A673 (cell line): ENCODE measurements around the gene CDH6. TPM values are rescaled to one million over a fixed set of nuclear protein-coding genes. Genes with fewer than 3 reads are reported as not detected.

ENCODE experiments used
- BruUV-seq: library from RNA; stranded (reverse); fragments of 400-500 nt; replicated peaks from 2 replicates; lab custom pipeline; 2021; lab: Mats Ljungman, UMichigan
- CTCF ChIA-PET: fragments of 300-600 bp; sonication (Branson Sonifier 250); formaldehyde crosslinking; loops from one replicate; lab custom pipeline; 2022; ENCODE audit warnings: antibody characterized with exemption; lab: Charles Lee
- POLR2A ChIA-PET: fragments of 300-600 bp; sonication (Branson Sonifier 250); formaldehyde crosslinking; loops from one replicate; lab custom pipeline; 2022; ENCODE audit warnings: antibody characterized with exemption; ENCODE audit not compliant: low non-redundant PET; lab: Charles Lee
- DNase-seq: peaks from one replicate; pipeline ENCODE4 v3.0.0-alpha.2; 2015; ENCODE audit warnings: low spot score
- H3K27ac ChIP-seq: fragments of 200-600 bp; sonication (generic); 2 replicates; pipeline ENCODE4 v1.5.1; 2016; ENCODE audit warnings: mixed run types, low read depth, mild to moderate bottlenecking, mixed read lengths, antibody characterized with exemption, low read length; ENCODE audit not compliant: poor library complexity, severe bottlenecking
- H3K27me3 ChIP-seq: fragments of 200-600 bp; sonication (generic); replicated peaks from 2 replicates; pipeline ENCODE4 v1.6.1; 2017; ENCODE audit warnings: mixed run types, low read depth, mild to moderate bottlenecking, mixed read lengths, antibody characterized with exemption, low read length; ENCODE audit not compliant: insufficient read depth, poor library complexity
- H3K36me3 ChIP-seq: fragments of 200-600 bp; sonication (generic); 2 replicates; pipeline ENCODE4 v1.6.1; 2016; ENCODE audit warnings: mixed run types, mild to moderate bottlenecking, mixed read lengths, antibody characterized with exemption, low read length; ENCODE audit not compliant: insufficient read depth, poor library complexity, severe bottlenecking
- H3K4me1 ChIP-seq: fragments of 200-600 bp; sonication (generic); 2 replicates; pipeline ENCODE4 v1.6.1; 2017; ENCODE audit warnings: mixed run types, mild to moderate bottlenecking, mixed read lengths, antibody characterized with exemption, low read length; ENCODE audit not compliant: insufficient read depth, poor library complexity, severe bottlenecking
- H3K4me3 ChIP-seq: fragments of 200-600 bp; sonication (generic); 2 replicates; pipeline ENCODE4 v1.5.1; 2016; ENCODE audit warnings: low read depth, mixed run types, mild to moderate bottlenecking, mixed read lengths, low read length; ENCODE audit not compliant: poor library complexity, severe bottlenecking
- H3K9me3 ChIP-seq: fragments of 200-600 bp; sonication (generic); 2 replicates; pipeline ENCODE4 v1.6.1; 2016; ENCODE audit warnings: mixed run types, low read depth, mild to moderate bottlenecking, mixed read lengths, antibody characterized with exemption, low read length; ENCODE audit not compliant: poor library complexity, severe bottlenecking
- EZH2 ChIP-seq: fragments of 200-600 bp; sonication (generic); IDR thresholded peaks from 2 replicates; pipeline ENCODE4 v1.6.1; 2017; ENCODE audit warnings: borderline replicate concordance, low read depth, mild to moderate bottlenecking, mixed read lengths, antibody characterized with exemption, low read length; ENCODE audit not compliant: poor library complexity, severe bottlenecking
- intact Hi-C: fragments of 100-400 bp; cut with micrococcal nuclease; formaldehyde crosslinking; loops from one replicate; pipeline ENCODE4 v1.10.0; 2022; ENCODE audit not compliant: unreplicated experiment
- total RNA-seq: library from RNA; stranded (reverse); gene quantifications from 2 replicates; pipeline ENCODE4 v1.2.3, GENCODE V29; 2021
- TF ChIP-seq, protein P1 (sequence below): fragments of 300-800, 200-600 bp; sonication (generic); conservative IDR thresholded peaks from 2 replicates; pipeline ENCODE4 v1.5.1; 2017; ENCODE audit warnings: low read depth, mild to moderate bottlenecking, antibody characterized with exemption, low read length, moderate library complexity, mixed read lengths

Gene CDH6
- total RNA-seq, 1 experiment from 2014 or later = 3.6 TPM

DNA sequence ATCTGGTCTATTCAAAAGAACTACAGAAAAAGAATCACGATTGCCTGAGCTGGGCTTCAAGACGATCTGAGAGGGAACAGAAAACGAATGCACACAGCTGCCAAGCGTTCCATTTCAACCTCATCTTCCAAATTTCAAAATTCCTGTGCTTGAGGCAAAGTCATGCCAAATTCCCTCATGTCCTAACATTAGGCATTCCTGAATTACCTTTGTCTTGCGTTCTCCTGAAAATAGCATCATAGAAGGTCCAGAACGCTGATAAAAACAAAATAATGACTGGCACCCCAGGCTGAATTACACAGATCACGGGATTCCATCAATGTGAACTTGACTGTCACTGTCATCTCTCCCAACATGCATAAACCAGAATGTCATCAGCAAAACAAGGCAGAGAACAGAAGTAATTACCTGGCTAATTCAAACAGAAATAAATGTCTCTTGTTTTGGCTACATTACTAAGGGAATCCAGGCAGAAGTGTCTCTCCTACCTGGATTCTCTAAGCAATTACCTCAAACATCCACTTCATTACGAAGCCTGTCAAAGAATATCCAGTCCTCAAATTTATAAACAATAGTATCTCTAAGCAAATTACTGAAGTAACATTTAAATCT lies 12.0 kb upstream of the CDH6 start:
- CTCF ChIA-PET = no interaction called here
- DNase-seq = no peak
- intact Hi-C loops = no loop called here
- no peak overlapping the region for H3K4me3 ChIP-seq
- no peak for TF ChIP-seq EZH2
- TF ChIP-seq, protein P1, sequence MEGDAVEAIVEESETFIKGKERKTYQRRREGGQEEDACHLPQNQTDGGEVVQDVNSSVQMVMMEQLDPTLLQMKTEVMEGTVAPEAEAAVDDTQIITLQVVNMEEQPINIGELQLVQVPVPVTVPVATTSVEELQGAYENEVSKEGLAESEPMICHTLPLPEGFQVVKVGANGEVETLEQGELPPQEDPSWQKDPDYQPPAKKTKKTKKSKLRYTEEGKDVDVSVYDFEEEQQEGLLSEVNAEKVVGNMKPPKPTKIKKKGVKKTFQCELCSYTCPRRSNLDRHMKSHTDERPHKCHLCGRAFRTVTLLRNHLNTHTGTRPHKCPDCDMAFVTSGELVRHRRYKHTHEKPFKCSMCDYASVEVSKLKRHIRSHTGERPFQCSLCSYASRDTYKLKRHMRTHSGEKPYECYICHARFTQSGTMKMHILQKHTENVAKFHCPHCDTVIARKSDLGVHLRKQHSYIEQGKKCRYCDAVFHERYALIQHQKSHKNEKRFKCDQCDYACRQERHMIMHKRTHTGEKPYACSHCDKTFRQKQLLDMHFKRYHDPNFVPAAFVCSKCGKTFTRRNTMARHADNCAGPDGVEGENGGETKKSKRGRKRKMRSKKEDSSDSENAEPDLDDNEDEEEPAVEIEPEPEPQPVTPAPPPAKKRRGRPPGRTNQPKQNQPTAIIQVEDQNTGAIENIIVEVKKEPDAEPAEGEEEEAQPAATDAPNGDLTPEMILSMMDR = no peak
- no peaks in the 10 kb centered on the region for H3K27me3 ChIP-seq
- H3K36me3 ChIP-seq = no peaks in the 10 kb centered on the region
- H3K4me1 ChIP-seq = no peaks in the 10 kb centered on the region
- peaks cover 3% of the 10 kb centered on the region for H3K9me3 ChIP-seq
- POLR2A ChIA-PET = no interaction called here
- H3K27ac ChIP-seq = no peak overlapping the region
- no TSS peak for BruUV-seq

- Histone ChIP-seq H3K27ac (no peak overlapping the region), H3K4me3 (no peak overlapping the region), H3K9me3 (peaks cover 3% of the 10 kb centered on the region), H3K27me3 (no peaks in the 10 kb centered on the region), H3K36me3 (no peaks in the 10 kb centered on the region), H3K4me1 (no peaks in the 10 kb centered on the region)
- TF ChIP-seq EZH2 = no peak
- TF ChIP-seq, protein P1 = no peak
- ChIA-PET CTCF (no interaction called here), POLR2A (no interaction called here)
- no peak for DNase-seq
- intact Hi-C loops = no loop called here
- BruUV-seq = no TSS peak
Measured at GRCh38 chr5:31182136-31182535, 11.3 kb upstream of the CDH6 start.

- intact Hi-C loops = no loop called here
- CTCF ChIA-PET = interaction anchor here (1.0 kb wide), 2 partner anchors 14 to 78 kb away, joined by 3 to 5 read pairs; no protein-coding TSS in a partner anchor
- no peak for TF ChIP-seq EZH2
- TF ChIP-seq, protein P1 = no peak; the same call in 1 of the 2 replicates
Measured at GRCh38 chr5:31185951-31186350, 7.5 kb upstream of the CDH6 start.

More at GRCh38 chr5:31185951-31186350, 7.5 kb upstream of the CDH6 start:
- Histone ChIP-seq H3K27ac (no peak overlapping the region), H3K27me3 (no peaks in the 10 kb centered on the region), H3K9me3 (no peaks in the 10 kb centered on the region), H3K4me3 (no peak overlapping the region), H3K4me1 (no peaks in the 10 kb centered on the region), H3K36me3 (no peaks in the 10 kb centered on the region)
- BruUV-seq = no TSS peak
- POLR2A ChIA-PET = no interaction called here
- no peak for DNase-seq
